H1 (cell line): Measurements from ENCODE around the gene TCEA2. TPM values are rescaled to one million over a fixed set of nuclear protein-coding genes. Genes with fewer than 3 reads are reported as not detected.

Experiments
- CTCF ChIA-PET: fragments of 300-600 bp; sonication (Branson Sonifier 250); formaldehyde crosslinking; loops from one replicate; lab custom pipeline; 2021; ENCODE audit not compliant: partially characterized antibody; lab: Charles Lee
- POLR2A ChIA-PET: fragments of 300-600 bp; sonication (Branson Sonifier 250); formaldehyde crosslinking; loops from one replicate; lab custom pipeline; 2021; ENCODE audit warnings: inconsistent platforms; ENCODE audit not compliant: partially characterized antibody; lab: Charles Lee
- DNase-seq, 2 experiments: peaks; one replicate each; pipeline versions ENCODE4 v3.0.0 to v3.0.0-alpha.2; 2010 to 2022; ENCODE audit warnings: low spot score in 2 of 2, low read depth in 1 of 2, mixed read lengths in 1 of 2
- FAIRE-seq: peaks from 2 replicates; lab custom pipeline; 2011; peaks lifted over from hg19 to GRCh38; lab: Jason Lieb, UNC
- H2AFZ ChIP-seq: 2 replicates; pipeline ENCODE4 v1.8.1; 2012; ENCODE audit warnings: low read length, inconsistent platforms
- H2AK5ac ChIP-seq: 2 replicates; pipeline ENCODE4 v1.6.1; 2013; ENCODE audit warnings: low read depth, low read length
- H2BK120ac ChIP-seq: replicated peaks from 2 replicates; pipeline ENCODE3; 2013; ENCODE audit warnings: low read depth, low read length, inconsistent platforms
- H2BK12ac ChIP-seq: 2 replicates; pipeline ENCODE4 v1.6.1; 2013; ENCODE audit warnings: low read depth, low read length
- H2BK15ac ChIP-seq: 2 replicates; pipeline ENCODE4 v1.6.1; 2013; ENCODE audit warnings: low read length
- H2BK20ac ChIP-seq: 2 replicates; pipeline ENCODE4 v1.6.1; 2013; ENCODE audit warnings: low read length
- H2BK5ac ChIP-seq: 2 replicates; pipeline ENCODE4 v1.6.1; 2013; ENCODE audit warnings: low read depth, low read length
- H3K14ac ChIP-seq: 2 replicates; pipeline ENCODE4 v1.6.1; 2013; ENCODE audit warnings: inconsistent platforms; ENCODE audit not compliant: insufficient read length
- H3K18ac ChIP-seq: 2 replicates; pipeline ENCODE4 v1.6.1; 2013; ENCODE audit warnings: low read length; ENCODE audit errors: extremely low read depth
- H3K23ac ChIP-seq: 2 replicates; pipeline ENCODE4 v1.6.1; 2013; ENCODE audit warnings: inconsistent platforms; ENCODE audit not compliant: insufficient read length
- H3K23me2 ChIP-seq: 2 replicates; pipeline ENCODE4 v1.6.1; 2013; ENCODE audit warnings: low read depth, low read length
- H3K27ac ChIP-seq: 2 replicates; pipeline ENCODE4 v1.6.1; 2011; ENCODE audit warnings: low read depth, low read length, inconsistent platforms
- H3K27me3 ChIP-seq, 4 experiments: replicated peaks in 1 of 4; 1 replicate in 1 of 4; 2 replicates in 3 of 4; pipeline versions ENCODE4 v1.6.1 to v1.8.1; 2011 to 2013; ENCODE audit warnings: low read length in 3 of 4, mild to moderate bottlenecking in 3 of 4, inconsistent platforms in 2 of 4, mixed read lengths in 2 of 4, moderate library complexity in 1 of 4; ENCODE audit not compliant: control insufficient read depth in 3 of 4, insufficient read depth in 3 of 4; ENCODE audit errors: extremely low read depth in 1 of 4
- H3K36me3 ChIP-seq, 4 experiments: 2 replicates each; pipeline versions ENCODE4 v1.6.1 to v1.8.1; 2011 to 2013; ENCODE audit warnings: mild to moderate bottlenecking in 4 of 4, low read length in 3 of 4, moderate library complexity in 2 of 4, control low read depth in 1 of 4, inconsistent platforms in 1 of 4; ENCODE audit not compliant: insufficient read depth in 4 of 4, control insufficient read depth in 2 of 4
- H3K4ac ChIP-seq: replicated peaks from 2 replicates; pipeline ENCODE3; 2013; ENCODE audit warnings: low read length, low read depth, mixed read lengths, inconsistent platforms; ENCODE audit not compliant: insufficient read length
- H3K4me1 ChIP-seq, 4 experiments: replicated peaks in 1 of 4; 1 replicate in 1 of 4; 2 replicates in 3 of 4; pipeline versions ENCODE4 v1.6.1 to v1.8.1; 2011 to 2013; ENCODE audit warnings: low read length in 3 of 4, inconsistent platforms in 2 of 4, mixed read lengths in 1 of 4; ENCODE audit not compliant: insufficient read depth in 4 of 4, control insufficient read depth in 3 of 4
- H3K4me2 ChIP-seq, 2 experiments: 2 replicates each; pipeline versions ENCODE4 v1.6.1 to v1.8.1; 2011 to 2013; ENCODE audit warnings: low read depth in 2 of 2, low read length in 2 of 2, control low read depth in 1 of 2, inconsistent platforms in 1 of 2, mild to moderate bottlenecking in 1 of 2; ENCODE audit not compliant: insufficient read depth in 1 of 2
- H3K4me3 ChIP-seq, 4 experiments: fragments of 200-600, 300-600 bp in 1 of 4; sonication (generic), shearing (Covaris generic), sonication (Bioruptor Twin) in 1 of 4; 2 replicates each; pipeline versions ENCODE4 v1.5.1 to v1.8.1; 2011 to 2016; ENCODE audit warnings: low read length in 4 of 4, low read depth in 3 of 4, control low read depth in 2 of 4, inconsistent platforms in 2 of 4, mild to moderate bottlenecking in 2 of 4, mixed read lengths in 1 of 4, moderate library complexity in 1 of 4; ENCODE audit not compliant: insufficient read depth in 2 of 4; ENCODE audit errors: extremely low read depth in 1 of 4
- H3K56ac ChIP-seq: replicated peaks from 2 replicates; pipeline ENCODE3; 2013; ENCODE audit warnings: low read depth, mild to moderate bottlenecking, mixed read lengths, low read length, inconsistent platforms; ENCODE audit not compliant: insufficient read length
- H3K79me1 ChIP-seq: 2 replicates; pipeline ENCODE4 v1.6.1; 2013; ENCODE audit warnings: low read depth, low read length, control low read depth
- H3K79me2 ChIP-seq, 2 experiments: 2 replicates each; pipeline versions ENCODE4 v1.6.1 to v1.8.1; 2012 to 2013; ENCODE audit warnings: low read length in 2 of 2, mild to moderate bottlenecking in 2 of 2, inconsistent platforms in 1 of 2; ENCODE audit not compliant: insufficient read depth in 2 of 2, control insufficient read depth in 1 of 2
- H3K9ac ChIP-seq, 4 experiments: replicated peaks in 1 of 4; 1 replicate in 1 of 4; 2 replicates in 3 of 4; pipeline versions ENCODE4 v1.6.1 to v1.8.1; 2011 to 2013; ENCODE audit warnings: low read depth in 3 of 4, low read length in 3 of 4, control low read depth in 2 of 4, mild to moderate bottlenecking in 2 of 4, moderate library complexity in 2 of 4, inconsistent platforms in 1 of 4; ENCODE audit errors: extremely low read depth in 1 of 4
- H3K9me3 ChIP-seq, 2 experiments: 2 replicates each; pipeline versions ENCODE4 v1.6.1 to v1.8.1; 2012 to 2013; ENCODE audit warnings: mild to moderate bottlenecking in 2 of 2, moderate library complexity in 2 of 2, control low read depth in 1 of 2, inconsistent platforms in 1 of 2, low read depth in 1 of 2, low read length in 1 of 2, mixed read lengths in 1 of 2; ENCODE audit not compliant: insufficient read depth in 2 of 2
- H4K20me1 ChIP-seq, 2 experiments: replicated peaks in 1 of 2; 2 replicates each; pipeline versions ENCODE3 to v1.8.1; 2011 to 2013; ENCODE audit warnings: inconsistent platforms in 2 of 2, low read length in 2 of 2, mild to moderate bottlenecking in 1 of 2; ENCODE audit not compliant: insufficient read depth in 2 of 2, control insufficient read depth in 1 of 2
- H4K5ac ChIP-seq: 2 replicates; pipeline ENCODE4 v1.6.1; 2013; ENCODE audit warnings: low read length, low read depth, mixed read lengths, inconsistent platforms; ENCODE audit not compliant: insufficient read length
- H4K8ac ChIP-seq: 2 replicates; pipeline ENCODE4 v1.8.0; 2013; ENCODE audit warnings: mild to moderate bottlenecking, moderate library complexity, low read length, inconsistent platforms; ENCODE audit not compliant: insufficient read depth; ENCODE audit errors: extremely low read depth
- H4K91ac ChIP-seq: replicated peaks from 2 replicates; pipeline ENCODE3; 2013; ENCODE audit warnings: low read length, mixed read lengths, inconsistent platforms; ENCODE audit not compliant: insufficient read length
- CBX8 ChIP-seq: fragments of 300-800, 300-1000 bp; sonication (generic); IDR thresholded peaks from 2 replicates; pipeline ENCODE4 v1.7.1; 2016; ENCODE audit warnings: low read depth, low read length, borderline replicate concordance
- CEBPB ChIP-seq: IDR thresholded peaks from 2 replicates; pipeline ENCODE4 v1.6.1; 2012; ENCODE audit warnings: low read depth, low read length
- EP300 ChIP-seq, 2 experiments: IDR thresholded peaks; 1 replicate in 1 of 2; 2 replicates in 1 of 2; pipeline ENCODE4 v1.6.1; 2011 to 2012; ENCODE audit warnings: low read depth in 2 of 2, low read length in 2 of 2, mild to moderate bottlenecking in 2 of 2, borderline replicate concordance in 1 of 2, inconsistent platforms in 1 of 2, moderate library complexity in 1 of 2
- KDM1A ChIP-seq: fragments of 200-600, 300-600 bp; sonication (generic); IDR thresholded peaks from 2 replicates; pipeline ENCODE4 v1.7.1; 2016; ENCODE audit warnings: mild to moderate bottlenecking, low read length, borderline replicate concordance
- KDM4A ChIP-seq: IDR thresholded peaks from one replicate; pipeline ENCODE4 v1.7.1; 2012; ENCODE audit warnings: low read depth, mild to moderate bottlenecking, moderate library complexity, low read length, inconsistent platforms; ENCODE audit not compliant: severe bottlenecking
- KDM5A ChIP-seq: fragments of 200-600 bp; IDR thresholded peaks from 2 replicates; pipeline ENCODE4 v1.7.1; 2012; ENCODE audit warnings: mild to moderate bottlenecking, low read length, inconsistent platforms, mixed read lengths
- RAD21 ChIP-seq, 2 experiments: IDR thresholded peaks in 1 of 2; conservative IDR thresholded peaks in 1 of 2; 2 replicates each; pipeline ENCODE4 v1.6.1; 2011; ENCODE audit warnings: low read depth in 2 of 2, low read length in 2 of 2, improper control_type of control experiment in 1 of 2, inconsistent platforms in 1 of 2, mild to moderate bottlenecking in 1 of 2, moderate library complexity in 1 of 2
- RXRA ChIP-seq: IDR thresholded peaks from 2 replicates; pipeline ENCODE4 v1.6.1; 2011; ENCODE audit warnings: low read depth, mild to moderate bottlenecking, low read length, moderate library complexity; ENCODE audit not compliant: insufficient read depth
- SIX5 ChIP-seq: IDR thresholded peaks from 2 replicates; pipeline ENCODE4 v1.6.1; 2011; ENCODE audit warnings: mild to moderate bottlenecking, low read depth, low read length
- SP1 ChIP-seq: IDR thresholded peaks from 2 replicates; pipeline ENCODE4 v1.6.1; 2011; ENCODE audit warnings: low read depth, low read length
- SP2 ChIP-seq: IDR thresholded peaks from 2 replicates; pipeline ENCODE4 v1.6.1; 2012; ENCODE audit warnings: mild to moderate bottlenecking, low read length, inconsistent platforms
- TAF1 ChIP-seq: IDR thresholded peaks from 2 replicates; pipeline ENCODE4 v1.6.1; 2011; ENCODE audit warnings: mild to moderate bottlenecking, low read depth, low read length
- TAF7 ChIP-seq: optimal IDR thresholded peaks from 2 replicates; pipeline ENCODE3; 2011; ENCODE audit warnings: low read depth, mild to moderate bottlenecking, inconsistent platforms, low read length, moderate library complexity, borderline replicate concordance
- WGBS, 2 experiments: shearing (Covaris generic) in 1 of 2; methylation state at CpG; one replicate each; pipeline versions ENCODE4 v1.1.6 to v1.1.7; 2013 to 2015; ENCODE audit warnings: low lambda C conversion rate in 2 of 2, mixed read lengths in 2 of 2, inconsistent platforms in 1 of 2, low coverage in 1 of 2, missing lambda C conversion rate in 1 of 2; ENCODE audit not compliant: insufficient replicate concordance in 2 of 2, insufficient coverage in 1 of 2, insufficient read length in 1 of 2; ENCODE audit errors: extremely low coverage in 1 of 2, missing lambda C conversion rate in 1 of 2; 5-methylcytosine and 5-hydroxymethylcytosine counted together
- polyA plus RNA-seq, 7 experiments: library from polyadenylated mRNA; depleted of rRNA in 3 of 7; stranded (reverse) in 5 of 7; unstranded in 2 of 7; fragments of >200 nt in 5 of 7; fragments of 200-250 nt in 2 of 7; gene quantifications; 1 replicate in 5 of 7; 2 replicates in 1 of 7; 4 replicates in 1 of 7; pipeline versions ENCODE4 v1.2.1 to v1.2.3, GENCODE V29; 2011 to 2013; ENCODE audit warnings: missing spikeins in 2 of 7, mixed read lengths in 2 of 7
- total RNA-seq: library from RNA; stranded (reverse); fragmentation: NEBNext Ultra II Directional; extraction: Animal tissue kit (Norgen Biotek cat#: 25700); gene quantifications from 2 replicates; pipeline ENCODE4 v1.2.1, GENCODE V29; 2021

Gene TCEA2
- total and polyA plus RNA-seq, 2 of the 8 experiments (the other 6 are each of a cell fraction or from before 2014, with no cell fraction given), result 41.4 to 42.3 TPM

DNA sequence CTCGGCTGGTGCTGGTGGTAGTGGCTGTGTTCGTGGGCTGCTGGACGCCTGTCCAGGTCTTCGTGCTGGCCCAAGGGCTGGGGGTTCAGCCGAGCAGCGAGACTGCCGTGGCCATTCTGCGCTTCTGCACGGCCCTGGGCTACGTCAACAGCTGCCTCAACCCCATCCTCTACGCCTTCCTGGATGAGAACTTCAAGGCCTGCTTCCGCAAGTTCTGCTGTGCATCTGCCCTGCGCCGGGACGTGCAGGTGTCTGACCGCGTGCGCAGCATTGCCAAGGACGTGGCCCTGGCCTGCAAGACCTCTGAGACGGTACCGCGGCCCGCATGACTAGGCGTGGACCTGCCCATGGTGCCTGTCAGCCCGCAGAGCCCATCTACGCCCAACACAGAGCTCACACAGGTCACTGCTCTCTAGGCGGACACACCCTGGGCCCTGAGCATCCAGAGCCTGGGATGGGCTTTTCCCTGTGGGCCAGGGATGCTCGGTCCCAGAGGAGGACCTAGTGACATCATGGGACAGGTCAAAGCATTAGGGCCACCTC, 35.5 kb downstream of the TCEA2 start:
- Histone ChIP-seq H3K36me3 (no peaks in the 10 kb centered on the region), H3K4me3 (no peak overlapping the region), H2AFZ (no peak overlapping the region), H4K5ac (no peak overlapping the region), H3K23ac (no peak overlapping the region), H2BK5ac (no peak overlapping the region), H3K23me2 (peaks cover 7% of the 10 kb centered on the region; the same call in 1 of the 2 replicates), H2BK120ac (no peak overlapping the region), H2BK12ac (no peak overlapping the region), H3K79me1 (no peaks in the 10 kb centered on the region), H3K9ac (no peak overlapping the region; a peak in 1 of 7 replicates), H4K20me1 (peaks cover 0 to 2% of the 10 kb centered on the region in 2 experiments), H3K9me3 (no peaks in the 10 kb centered on the region), H4K8ac (no peak overlapping the region; the same call in 1 of the 2 replicates), H2BK20ac (no peak overlapping the region), H3K56ac (no peak overlapping the region), H2BK15ac (no peak overlapping the region), H4K91ac (no peak overlapping the region), H3K27ac (no peak overlapping the region), H3K4ac (no peak overlapping the region), H3K4me2 (no peak overlapping the region), H3K14ac (no peak overlapping the region), H2AK5ac (no peak overlapping the region), H3K18ac (no peak overlapping the region), H3K79me2 (no peaks in the 10 kb centered on the region), H3K27me3 (peaks cover 2 to 26% (median 21%) of the 10 kb centered on the region in 4 experiments), H3K4me1 (peaks cover 0 to 2% (median under 1%) of the 10 kb centered on the region in 4 experiments; a peak in 1 of 7 replicates)
- FAIRE-seq (no peak), DNase-seq (no peak)
- ChIA-PET CTCF (interaction anchor here (1.0 to 5.0 kb wide), 7 partner anchors 9 to 45 kb away, joined by 3 to 41 read pairs (median 4); partner anchors contain the start of gene LKAAEAR1), POLR2A (interaction anchor here (1.1 kb wide), 1 partner anchor 10 kb away, joined by 3 read pairs; no protein-coding TSS in a partner anchor)
- 88% methylated on average over 28 of the region's 28 CpGs; no CpG with 5 or more reads in 1 of the 2 experiments for WGBS, 2 experiments
- no peak for TF ChIP-seq CEBPB
- no peak for TF ChIP-seq KDM5A
- no peak for TF ChIP-seq RAD21 (IDR thresholded peaks at IDR 0.05 in 1 of 2, conservative IDR thresholded peaks at IDR 0.05 in 1 of 2; ENCODE audit: low read depth in 2 of 2, low read length in 2 of 2)
- TF ChIP-seq SP2, result no peak
- TF ChIP-seq SP1, result no peak
- no peak for TF ChIP-seq CBX8
- TF ChIP-seq KDM4A, result no peak
- TF ChIP-seq SIX5, result no peak
- TF ChIP-seq KDM1A, result no peak
- TF ChIP-seq TAF1, result no peak
- no peak for TF ChIP-seq RXRA
- TF ChIP-seq EP300 (IDR thresholded peaks at IDR 0.05; ENCODE audit: borderline replicate concordance in 1 of 2, low read depth in 2 of 2, low read length in 2 of 2), result no peak
- TF ChIP-seq TAF7, result no peak
